Hepatocyte (in vitro differentiated cells): ENCODE results near the gene PNO1.

Source experiments
- EZH2 ChIP-seq: fragments of 200-600 bp; sonication (generic); IDR thresholded peaks from 2 replicates; pipeline ENCODE4 v1.6.1; 2016; ENCODE audit warnings: antibody characterized with exemption, mild to moderate bottlenecking, borderline replicate concordance
- EZH2phosphoT487 ChIP-seq: fragments of 200-600 bp; sonication (generic); IDR thresholded peaks from one replicate; pipeline ENCODE4 v1.6.1; 2018; ENCODE audit warnings: antibody characterized with exemption, mild to moderate bottlenecking, low read depth, moderate library complexity; ENCODE audit not compliant: unreplicated experiment, severe bottlenecking
- TF ChIP-seq, protein P1 (sequence below): fragments of 200-600 bp; sonication (generic); IDR thresholded peaks from 2 replicates; pipeline ENCODE4 v1.5.1; 2016; ENCODE audit warnings: antibody characterized with exemption, mild to moderate bottlenecking; ENCODE audit not compliant: poor library complexity

GRCh38 chr2:68193787-68194372 lies 36.2 kb downstream of the PNO1 start:
- TF ChIP-seq, protein P1, sequence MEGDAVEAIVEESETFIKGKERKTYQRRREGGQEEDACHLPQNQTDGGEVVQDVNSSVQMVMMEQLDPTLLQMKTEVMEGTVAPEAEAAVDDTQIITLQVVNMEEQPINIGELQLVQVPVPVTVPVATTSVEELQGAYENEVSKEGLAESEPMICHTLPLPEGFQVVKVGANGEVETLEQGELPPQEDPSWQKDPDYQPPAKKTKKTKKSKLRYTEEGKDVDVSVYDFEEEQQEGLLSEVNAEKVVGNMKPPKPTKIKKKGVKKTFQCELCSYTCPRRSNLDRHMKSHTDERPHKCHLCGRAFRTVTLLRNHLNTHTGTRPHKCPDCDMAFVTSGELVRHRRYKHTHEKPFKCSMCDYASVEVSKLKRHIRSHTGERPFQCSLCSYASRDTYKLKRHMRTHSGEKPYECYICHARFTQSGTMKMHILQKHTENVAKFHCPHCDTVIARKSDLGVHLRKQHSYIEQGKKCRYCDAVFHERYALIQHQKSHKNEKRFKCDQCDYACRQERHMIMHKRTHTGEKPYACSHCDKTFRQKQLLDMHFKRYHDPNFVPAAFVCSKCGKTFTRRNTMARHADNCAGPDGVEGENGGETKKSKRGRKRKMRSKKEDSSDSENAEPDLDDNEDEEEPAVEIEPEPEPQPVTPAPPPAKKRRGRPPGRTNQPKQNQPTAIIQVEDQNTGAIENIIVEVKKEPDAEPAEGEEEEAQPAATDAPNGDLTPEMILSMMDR, result no peak
- no peak for TF ChIP-seq EZH2
- no peak for TF ChIP-seq EZH2phosphoT487
